ENCODE measurements around the gene POLR1E.

Gene POLR1E

GRCh38 chr9:37485389-37486255 lies at the start of gene POLR1E:
Gene POLR1E (plus strand): TSS chr9:37485948. CDS start chr9:37486048, 100 bp downstream.
- FAIRE-seq: peak; percentile 67
- DNase-seq (ENCODE audit: insufficient read length, low spot score): peak; percentile 87
- TF ChIP-seq POLR2A (IDR thresholded peaks at IDR 0.05; ENCODE audit: low read depth, low read length): peak; percentile 65

- DNase-seq (ENCODE audit: insufficient read length, low spot score) (no peak), FAIRE-seq (no peak)
- no peak for TF ChIP-seq POLR2A (IDR thresholded peaks at IDR 0.05; ENCODE audit: low read depth, low read length)
Observed at GRCh38 chr9:37436540-37436939, 49.2 kb upstream of the POLR1E start.

DNA sequence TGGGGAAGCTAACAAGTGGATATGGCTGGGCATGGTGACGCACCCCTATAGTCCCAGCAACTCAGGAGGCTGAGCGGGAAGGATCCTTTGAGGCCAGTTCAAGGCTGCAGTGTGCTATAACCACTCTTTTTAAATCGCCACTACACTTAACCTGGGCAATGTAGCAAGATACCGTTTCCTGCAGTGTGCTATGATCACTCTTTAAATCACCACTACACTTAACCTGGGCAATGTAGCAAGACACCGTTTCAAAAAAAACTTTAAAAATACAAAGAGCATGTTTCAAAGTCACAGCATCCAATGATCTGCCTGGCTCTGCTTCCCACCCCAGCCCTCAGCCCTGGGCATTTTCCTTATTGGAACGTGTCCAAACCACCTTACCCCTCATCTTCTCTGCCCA lies 48.7 kb upstream of the POLR1E start:
- FAIRE-seq (no peak), DNase-seq (ENCODE audit: insufficient read length, low spot score) (no peak)
- no peak for TF ChIP-seq POLR2A (IDR thresholded peaks at IDR 0.05; ENCODE audit: low read depth, low read length)

DNA sequence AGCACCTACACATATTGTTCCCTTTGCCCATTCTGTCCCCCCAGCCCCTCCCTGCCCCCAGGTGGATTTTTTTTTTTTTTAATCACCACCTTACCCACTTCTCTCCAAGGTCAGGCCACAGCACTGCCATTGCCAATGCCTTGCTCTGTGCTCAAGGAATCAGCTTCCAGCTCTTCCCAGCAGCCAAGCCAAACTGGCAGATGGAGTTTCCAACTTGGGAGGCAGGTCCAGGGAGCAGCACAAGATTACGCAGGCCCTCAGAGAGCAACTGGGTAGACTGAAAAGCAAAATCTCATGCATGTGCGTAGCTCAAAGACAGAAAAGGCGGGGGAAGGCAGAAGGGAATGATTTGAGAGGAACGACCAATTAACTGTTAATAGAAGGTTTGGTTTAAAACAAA lies 48.1 kb upstream of the POLR1E start:
- FAIRE-seq: no peak
- DNase-seq (ENCODE audit: insufficient read length, low spot score): no peak
- no peak for TF ChIP-seq POLR2A (IDR thresholded peaks at IDR 0.05; ENCODE audit: low read depth, low read length)

GRCh38 chr9:37438359-37438758 lies 47.4 kb upstream of the POLR1E start:
- TF ChIP-seq POLR2A (IDR thresholded peaks at IDR 0.05; ENCODE audit: low read depth, low read length): no peak
- no peak for DNase-seq (ENCODE audit: insufficient read length, low spot score)
- no peak for FAIRE-seq

- TF ChIP-seq POLR2A (IDR thresholded peaks at IDR 0.05; ENCODE audit: low read depth, low read length): no peak
- no peak for FAIRE-seq
- no peak for DNase-seq (ENCODE audit: insufficient read length, low spot score)
Observed at GRCh38 chr9:37441776-37442370, 43.9 kb upstream of the POLR1E start.

DNA sequence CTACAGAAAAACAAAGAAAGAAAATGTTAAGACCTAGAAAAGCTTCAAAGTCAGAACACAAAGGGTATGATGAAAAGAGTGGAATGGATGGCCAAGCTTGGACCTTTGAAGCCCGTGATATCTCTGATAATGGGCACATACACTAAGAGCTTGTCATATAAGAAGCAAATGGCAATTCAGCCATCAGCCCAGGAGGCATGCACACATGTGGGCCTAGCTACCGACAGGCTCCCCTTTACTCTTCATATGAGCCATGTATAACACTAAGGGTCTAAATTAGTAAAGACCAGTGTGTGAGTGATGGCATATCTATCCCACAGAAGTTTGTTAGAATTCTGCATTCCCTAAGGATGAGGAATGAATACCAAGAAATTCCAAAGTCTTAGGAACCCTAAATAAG lies 43.2 kb upstream of the POLR1E start:
- no peak for FAIRE-seq
- TF ChIP-seq POLR2A (IDR thresholded peaks at IDR 0.05; ENCODE audit: low read depth, low read length): no peak
- no peak for DNase-seq (ENCODE audit: insufficient read length, low spot score)

DNA sequence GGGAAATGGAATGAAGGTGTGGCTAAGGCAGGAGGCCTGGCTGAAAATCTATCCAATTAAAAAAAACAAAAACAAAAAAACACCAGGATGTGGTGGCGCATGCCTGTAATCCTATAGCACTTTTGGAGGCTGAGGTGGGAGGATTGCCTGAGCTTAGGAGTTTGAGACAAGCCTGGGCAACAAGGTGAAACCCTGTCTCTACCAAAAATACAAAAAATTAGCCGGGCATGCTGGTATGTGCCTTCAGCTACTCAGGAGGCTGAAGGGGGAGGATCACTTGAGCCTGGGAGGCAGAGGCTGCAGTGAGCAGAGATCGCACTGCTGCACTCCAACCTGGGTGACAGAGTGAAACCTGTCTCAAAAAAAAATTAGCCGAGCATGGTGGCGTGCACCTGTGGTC lies 42.2 kb upstream of the POLR1E start:
- DNase-seq (ENCODE audit: insufficient read length, low spot score): no peak
- FAIRE-seq: no peak
- TF ChIP-seq POLR2A (IDR thresholded peaks at IDR 0.05; ENCODE audit: low read depth, low read length): no peak

- FAIRE-seq: no peak
- TF ChIP-seq POLR2A (IDR thresholded peaks at IDR 0.05; ENCODE audit: low read depth, low read length): no peak
- DNase-seq (ENCODE audit: insufficient read length, low spot score): no peak
Observed at GRCh38 chr9:37444890-37445289, 40.9 kb upstream of the POLR1E start.

DNA sequence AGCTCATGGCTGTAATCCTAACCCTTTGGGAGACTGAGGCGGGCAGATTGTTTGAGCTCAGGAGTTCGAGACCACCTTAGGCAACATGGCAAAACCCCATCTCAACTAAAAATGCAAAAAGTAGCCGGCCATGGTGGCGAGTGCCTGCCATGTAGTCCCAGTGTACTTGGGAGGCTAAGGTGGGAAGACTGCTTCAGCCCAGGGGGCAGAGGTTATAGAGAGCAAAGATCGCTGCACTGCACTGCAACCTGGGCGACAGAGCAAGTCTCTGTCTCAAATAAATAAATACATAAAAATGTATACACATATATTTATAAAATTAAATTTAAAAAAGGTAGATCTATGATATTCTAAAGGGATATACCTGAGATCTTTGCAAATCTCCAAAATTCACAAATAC lies 39.9 kb upstream of the POLR1E start:
- no peak for FAIRE-seq
- no peak for DNase-seq (ENCODE audit: insufficient read length, low spot score)
- TF ChIP-seq POLR2A (IDR thresholded peaks at IDR 0.05; ENCODE audit: low read depth, low read length): no peak

DNA sequence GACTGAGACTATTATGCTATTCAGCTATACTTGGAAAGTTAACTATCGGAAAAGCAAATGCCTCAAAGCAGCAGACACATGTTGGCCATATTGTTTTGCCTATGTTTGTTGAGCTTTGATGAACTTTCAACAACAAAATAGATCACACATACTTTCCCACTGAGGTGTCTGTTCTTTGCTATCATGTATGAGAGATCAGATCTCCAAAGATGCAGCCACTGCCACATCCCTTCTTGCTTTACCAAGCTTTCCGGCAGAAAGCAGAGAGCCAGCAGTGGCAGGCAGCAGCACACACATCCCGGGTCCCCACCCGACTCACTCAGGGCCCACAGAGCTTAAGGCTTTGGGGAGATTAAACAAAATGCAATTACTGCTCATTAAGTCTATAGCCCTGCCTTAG lies 39.3 kb upstream of the POLR1E start:
- no peak for DNase-seq (ENCODE audit: insufficient read length, low spot score)
- no peak for FAIRE-seq
- TF ChIP-seq POLR2A (IDR thresholded peaks at IDR 0.05; ENCODE audit: low read depth, low read length): no peak

- no peak for FAIRE-seq
- TF ChIP-seq POLR2A (IDR thresholded peaks at IDR 0.05; ENCODE audit: low read depth, low read length): no peak
- no peak for DNase-seq (ENCODE audit: insufficient read length, low spot score)
Observed at GRCh38 chr9:37447111-37447510, 38.6 kb upstream of the POLR1E start.

DNA sequence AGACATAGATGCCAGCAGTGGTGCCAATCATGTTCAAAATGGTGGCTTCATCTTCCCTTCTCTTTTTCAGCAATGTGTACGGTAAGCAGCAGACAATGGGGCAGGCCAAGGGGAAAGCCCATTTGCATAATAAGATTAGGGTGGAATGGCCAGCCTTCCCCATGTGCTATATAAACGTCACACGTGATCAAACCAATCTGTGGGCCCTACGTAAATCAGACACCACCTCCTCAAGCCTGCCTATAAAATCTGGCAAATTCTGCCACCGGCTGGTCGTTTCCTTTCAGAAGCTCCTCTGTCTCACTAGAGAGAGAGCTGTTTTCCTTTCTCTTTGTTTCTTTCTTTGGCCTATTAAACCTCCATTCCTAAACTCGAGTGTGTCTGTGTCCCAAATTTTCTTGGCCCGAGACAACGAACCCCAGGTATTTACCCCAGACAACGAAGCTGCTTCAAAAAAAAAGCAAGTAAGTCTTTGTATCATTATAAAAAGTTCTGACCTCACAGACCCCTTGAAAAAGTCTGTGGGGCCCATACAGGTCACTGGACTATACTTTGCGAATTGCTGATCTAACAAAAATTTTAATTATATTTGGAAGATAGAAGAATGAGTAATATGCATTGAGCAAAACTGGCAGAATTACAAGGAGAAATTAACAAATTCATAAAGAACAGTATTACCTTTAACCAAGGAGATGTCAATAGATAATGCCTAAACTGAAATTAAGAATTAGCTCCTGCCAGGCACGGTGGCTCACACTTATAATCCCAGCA lies 35.7 kb upstream of the POLR1E start:
- FAIRE-seq: no peak
- no peak for DNase-seq (ENCODE audit: insufficient read length, low spot score)
- no peak for TF ChIP-seq POLR2A (IDR thresholded peaks at IDR 0.05; ENCODE audit: low read depth, low read length)

DNA sequence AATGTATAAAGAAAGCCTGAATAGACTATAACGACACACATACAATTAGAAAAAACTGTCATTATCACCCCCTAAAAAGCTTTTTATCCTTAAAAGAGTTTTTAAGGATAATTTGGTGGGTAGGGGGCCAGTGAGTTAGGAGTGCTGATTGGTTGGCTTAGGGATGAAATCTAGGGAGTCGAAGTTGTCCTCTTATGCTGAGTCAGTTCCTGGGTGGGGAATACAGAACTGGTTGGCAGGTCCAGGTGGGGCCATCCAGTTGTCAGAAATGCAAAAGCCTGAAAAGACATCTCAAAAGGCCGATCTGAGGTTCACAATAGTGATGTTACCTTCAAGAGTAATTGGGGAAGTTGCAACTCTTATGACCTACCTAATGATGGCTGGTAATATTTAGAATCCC lies 34.1 kb upstream of the POLR1E start:
- TF ChIP-seq POLR2A (IDR thresholded peaks at IDR 0.05; ENCODE audit: low read depth, low read length): no peak
- DNase-seq (ENCODE audit: insufficient read length, low spot score) (no peak), FAIRE-seq (no peak)
